ENCODE measurements around the gene USP3. TPM values are rescaled to one million over a fixed set of nuclear protein-coding genes. Genes with fewer than 3 reads are reported as not detected.

Gene USP3
- total and polyA plus RNA-seq, 2 donors (not counting 3 experiments of a cell fraction or from before 2014, with no cell fraction given): 18.8 to 52.4 TPM

DNA sequence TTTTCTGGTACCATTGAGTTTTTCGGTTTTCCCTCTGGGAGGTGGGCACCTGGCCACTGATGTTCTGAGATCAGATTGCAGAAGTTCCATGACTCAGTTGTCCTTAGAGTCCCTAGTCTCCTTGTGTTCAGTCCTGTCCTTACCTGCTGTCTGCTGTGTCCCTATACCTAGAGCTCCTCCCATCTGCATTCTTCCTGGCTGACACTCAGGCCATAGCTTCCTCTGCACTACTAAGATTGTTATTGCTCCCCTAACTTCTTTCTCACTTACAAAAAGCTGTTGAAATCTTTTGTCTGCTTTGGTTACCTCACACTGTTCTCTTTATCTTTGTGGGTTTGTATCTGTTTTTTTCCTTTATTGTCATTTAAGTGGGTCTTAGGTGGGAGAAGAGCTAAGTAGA, 13.2 kb downstream of the USP3 start:
- FAIRE-seq: no peak
- POLR2A ChIA-PET: interaction anchor here (0.7 kb wide), 1 partner anchor 12 kb away, joined by 3 read pairs; no protein-coding TSS in a partner anchor
- intact Hi-C loops (cut with micrococcal nuclease) (no loop called here), dilution Hi-C loops (cut with MboI; ENCODE audit: extremely low pct_ligation_motif_present, low sequenced_read_pairs) (no loop called here)
- Histone ChIP-seq H3K27me3 (ENCODE audit: control insufficient read depth in 2 of 2, insufficient read depth in 2 of 2, low read length in 2 of 2) (no peaks in the 10 kb centered on the region), H3K4me1 (ENCODE audit: control insufficient read depth, extremely low read depth, insufficient read depth, low read length) (peaks cover 14% of the 10 kb centered on the region), H2AFZ (ENCODE audit: low read depth, low read length) (no peak overlapping the region), H4K20me1 (replicated peaks; ENCODE audit: control insufficient read depth, extremely low read depth, insufficient read depth, low read length) (peaks cover 16% of the 10 kb centered on the region), H3K36me3 (ENCODE audit: control insufficient read depth in 2 of 2, extremely low read depth in 1 of 2, insufficient read depth in 2 of 2, low read length in 2 of 2) (no peaks in the 10 kb centered on the region), H3K27ac (ENCODE audit: insufficient read depth, low read depth, low read length) (no peak overlapping the region), H3K9me1 (replicated peaks; ENCODE audit: control insufficient read depth, extremely low read depth, insufficient read depth, low read length) (no peaks in the 10 kb centered on the region), H3K4me3 (replicated peaks in 1 of 3; ENCODE audit: insufficient read depth in 1 of 3, low read depth in 1 of 3, low read length in 3 of 3) (no peak overlapping the region), H3K4me2 (ENCODE audit: insufficient read depth, low read length) (no peak overlapping the region), H3K9ac (replicated peaks; ENCODE audit: extremely low read depth, insufficient read depth, low read length) (no peak overlapping the region), H3K9me3 (replicated peaks; ENCODE audit: control insufficient read depth, insufficient read depth, low read length) (no peaks in the 10 kb centered on the region), H3K79me2 (ENCODE audit: control insufficient read depth, insufficient read depth, low read length) (peaks cover 98% of the 10 kb centered on the region)
- TF ChIP-seq EZH2 (IDR thresholded peaks at IDR 0.05; ENCODE audit: borderline replicate concordance, low read depth, low read length, severe bottlenecking): no peak
- no peak for TF ChIP-seq POLR2A (IDR thresholded peaks at IDR 0.05; ENCODE audit: low read depth, low read length)
- TF ChIP-seq POLR2AphosphoS5 (IDR thresholded peaks at IDR 0.05; ENCODE audit: insufficient read depth, low read depth, low read length): no peak
- TF ChIP-seq MYC (IDR thresholded peaks at IDR 0.05; ENCODE audit: low read depth, low read length): no peak
- TF ChIP-seq GATA2 (IDR thresholded peaks at IDR 0.05; ENCODE audit: insufficient read depth, insufficient read length, low read depth, low read length): no peak
- no peak for TF ChIP-seq FOS (IDR thresholded peaks at IDR 0.05; ENCODE audit: borderline replicate concordance, insufficient read depth, low read length)
- no TSS peak for BruUV-seq (replicated peaks)
- no peak for DNase-seq (ENCODE audit: low read depth, low spot score)
- CTCF ChIA-PET: interaction anchor here (0.6 to 1.8 kb wide), 5 partner anchors 8 to 92 kb away, joined by 3 to 8 read pairs (median 3); no protein-coding TSS in a partner anchor

DNA sequence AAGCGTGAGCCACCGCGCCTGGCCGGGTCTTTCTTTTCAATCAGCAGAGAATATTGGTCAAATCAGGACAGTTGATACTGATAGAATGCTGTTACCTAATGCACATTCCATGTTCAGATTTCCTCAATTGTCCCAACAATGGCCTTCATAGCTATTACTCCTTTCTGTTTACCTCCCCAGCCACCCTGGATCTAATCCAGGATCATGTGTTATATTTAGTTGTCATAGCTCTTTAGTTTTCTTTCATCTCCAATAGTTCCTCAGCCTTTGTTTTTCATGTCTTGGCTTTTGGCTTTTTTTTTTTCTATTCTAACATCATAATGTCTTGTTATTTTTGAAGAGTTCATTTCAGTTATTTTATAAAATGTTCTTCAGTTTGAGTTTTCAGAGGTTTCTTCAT, 14.6 kb downstream of the USP3 start:
- Histone ChIP-seq H3K27ac (ENCODE audit: insufficient read depth, low read depth, low read length) (no peak overlapping the region), H3K9ac (replicated peaks; ENCODE audit: extremely low read depth, insufficient read depth, low read length) (no peak overlapping the region), H3K79me2 (ENCODE audit: control insufficient read depth, insufficient read depth, low read length) (peaks cover 98% of the 10 kb centered on the region), H3K4me2 (ENCODE audit: insufficient read depth, low read length) (no peak overlapping the region), H3K4me3 (replicated peaks in 1 of 3; ENCODE audit: insufficient read depth in 1 of 3, low read depth in 1 of 3, low read length in 3 of 3) (no peak overlapping the region), H3K4me1 (ENCODE audit: control insufficient read depth, extremely low read depth, insufficient read depth, low read length) (peaks cover 25% of the 10 kb centered on the region), H4K20me1 (replicated peaks; ENCODE audit: control insufficient read depth, extremely low read depth, insufficient read depth, low read length) (peaks cover 11% of the 10 kb centered on the region), H3K27me3 (ENCODE audit: control insufficient read depth in 2 of 2, insufficient read depth in 2 of 2, low read length in 2 of 2) (no peaks in the 10 kb centered on the region), H2AFZ (ENCODE audit: low read depth, low read length) (no peak overlapping the region), H3K9me1 (replicated peaks; ENCODE audit: control insufficient read depth, extremely low read depth, insufficient read depth, low read length) (no peaks in the 10 kb centered on the region), H3K36me3 (ENCODE audit: control insufficient read depth in 2 of 2, extremely low read depth in 1 of 2, insufficient read depth in 2 of 2, low read length in 2 of 2) (no peaks in the 10 kb centered on the region), H3K9me3 (replicated peaks; ENCODE audit: control insufficient read depth, insufficient read depth, low read length) (no peaks in the 10 kb centered on the region)
- ChIA-PET POLR2A (interaction anchor here (0.7 kb wide), 1 partner anchor 18 kb away, joined by 3 read pairs; no protein-coding TSS in a partner anchor), CTCF (interaction anchor here (1.1 to 1.7 kb wide), 6 partner anchors 9 to 87 kb away, joined by 3 to 8 read pairs (median 4); no protein-coding TSS in a partner anchor)
- no TSS peak for BruUV-seq (replicated peaks)
- dilution Hi-C loops (cut with MboI; ENCODE audit: extremely low pct_ligation_motif_present, low sequenced_read_pairs): no loop called here
- FAIRE-seq (no peak), DNase-seq (ENCODE audit: low read depth, low spot score) (peak; percentile 61)
- TF ChIP-seq POLR2AphosphoS5 (IDR thresholded peaks at IDR 0.05; ENCODE audit: insufficient read depth, low read depth, low read length) (no peak), MYC (IDR thresholded peaks at IDR 0.05; ENCODE audit: low read depth, low read length) (no peak), FOS (IDR thresholded peaks at IDR 0.05; ENCODE audit: borderline replicate concordance, insufficient read depth, low read length) (no peak)
- intact Hi-C loops (cut with micrococcal nuclease): no loop called here

Data from endothelial cell of umbilical vein (primary cell).